ENCODE data around the gene OR52B6. TPM values are rescaled to one million over a fixed set of nuclear protein-coding genes. Genes with fewer than 3 reads are reported as not detected.

OR52B6 gene
- total RNA-seq, 1 donor from 2014 or later: not detected

GRCh38 chr11:5603326-5603725 lies 22.6 kb downstream of the OR52B6 start:
- no peaks in the 10 kb centered on the region for H3K9me3 Mint-ChIP-seq
- peaks cover 5% of the 10 kb centered on the region for H3K4me1 Mint-ChIP-seq
- DNase-seq (no peak), ATAC-seq (ENCODE audit: low read depth) (no peak)
- intact Hi-C loops (cut with micrococcal nuclease): loop anchor here (10.0 kb wide), 1 partner anchor 751 kb away; no protein-coding TSS in a partner anchor
- no peak overlapping the region for H3K27ac Mint-ChIP-seq
- CTCF ChIA-PET: no interaction called here
- TF ChIP-seq CTCF (IDR thresholded peaks at IDR 0.05): no peak
- POLR2A ChIA-PET: no interaction called here
- no peak overlapping the region for H3K4me3 Mint-ChIP-seq
- no peaks in the 10 kb centered on the region for H3K36me3 Mint-ChIP-seq (ENCODE audit: low read depth)
- H3K27me3 Mint-ChIP-seq: no peaks in the 10 kb centered on the region

- no peak overlapping the region for H3K4me3 Mint-ChIP-seq
- no peak for DNase-seq
- POLR2A ChIA-PET: no interaction called here
Measured at GRCh38 chr11:5604896-5605295, 24.2 kb downstream of the OR52B6 start.

GRCh38 chr11:5605849-5606248 lies 25.2 kb downstream of the OR52B6 start:
- intact Hi-C loops (cut with micrococcal nuclease): loop anchor here (10.0 kb wide), 1 partner anchor 749 kb away; no protein-coding TSS in a partner anchor

More at GRCh38 chr11:5604896-5605295, 24.2 kb downstream of the OR52B6 start:
- intact Hi-C loops (cut with micrococcal nuclease): loop anchor here (10.0 kb wide), 1 partner anchor 750 kb away; no protein-coding TSS in a partner anchor
- no peak for ATAC-seq (ENCODE audit: low read depth)
- CTCF ChIA-PET: no interaction called here
- Mint-ChIP-seq H3K27ac (no peak overlapping the region), H3K9me3 (no peaks in the 10 kb centered on the region), H3K36me3 (ENCODE audit: low read depth) (no peaks in the 10 kb centered on the region), H3K27me3 (no peaks in the 10 kb centered on the region), H3K4me1 (peaks cover 3% of the 10 kb centered on the region)
- no peak for TF ChIP-seq CTCF (IDR thresholded peaks at IDR 0.05)

DNA sequence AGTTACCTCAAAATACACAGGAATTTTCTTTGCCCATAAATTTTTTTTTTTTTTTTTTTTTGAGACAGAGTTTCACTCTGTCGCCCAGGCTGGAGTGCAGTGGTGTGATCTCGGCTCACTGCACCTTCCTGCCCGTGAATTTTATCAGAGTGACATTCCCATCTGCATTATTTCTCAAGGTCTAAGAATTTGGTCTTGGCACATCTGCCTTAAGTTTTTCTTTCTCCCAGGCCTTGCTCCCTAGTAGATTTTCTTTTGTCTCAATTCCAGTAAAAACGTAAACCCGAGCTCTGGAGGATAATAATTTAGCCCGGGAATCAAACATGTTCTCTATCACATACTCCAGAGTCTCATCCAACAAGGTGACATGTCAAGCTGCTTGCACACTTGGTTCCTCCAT lies 28.1 kb downstream of the OR52B6 start:
- H3K27ac Mint-ChIP-seq: no peak overlapping the region
- no peaks in the 10 kb centered on the region for H3K27me3 Mint-ChIP-seq
- no peaks in the 10 kb centered on the region for H3K36me3 Mint-ChIP-seq (ENCODE audit: low read depth)
- H3K9me3 Mint-ChIP-seq: no peaks in the 10 kb centered on the region
- TF ChIP-seq CTCF (IDR thresholded peaks at IDR 0.05): no peak
- no peaks in the 10 kb centered on the region for H3K4me1 Mint-ChIP-seq
- intact Hi-C loops (cut with micrococcal nuclease): loop anchor here (10.0 kb wide), 1 partner anchor 746 kb away; no protein-coding TSS in a partner anchor
- DNase-seq: no peak
- ChIA-PET POLR2A (no interaction called here), CTCF (no interaction called here)
- ATAC-seq (ENCODE audit: low read depth): no peak
- H3K4me3 Mint-ChIP-seq: no peak overlapping the region

More at GRCh38 chr11:5605849-5606248, 25.2 kb downstream of the OR52B6 start:
- H3K9me3 Mint-ChIP-seq: no peaks in the 10 kb centered on the region
- DNase-seq (no peak), ATAC-seq (ENCODE audit: low read depth) (no peak)
- no peak overlapping the region for H3K27ac Mint-ChIP-seq
- no peak overlapping the region for H3K4me3 Mint-ChIP-seq
- H3K27me3 Mint-ChIP-seq: no peaks in the 10 kb centered on the region
- no peak for TF ChIP-seq CTCF (IDR thresholded peaks at IDR 0.05)
- POLR2A ChIA-PET: no interaction called here
- CTCF ChIA-PET: interaction anchor here (0.8 kb wide), 1 partner anchor 9 kb away, joined by 3 read pairs; no protein-coding TSS in a partner anchor
- no peaks in the 10 kb centered on the region for H3K36me3 Mint-ChIP-seq (ENCODE audit: low read depth)
- no peaks in the 10 kb centered on the region for H3K4me1 Mint-ChIP-seq

- Mint-ChIP-seq H3K36me3 (ENCODE audit: low read depth) (no peaks in the 10 kb centered on the region), H3K4me1 (no peaks in the 10 kb centered on the region), H3K27ac (no peak overlapping the region), H3K4me3 (no peak overlapping the region), H3K9me3 (no peaks in the 10 kb centered on the region), H3K27me3 (no peaks in the 10 kb centered on the region)
- POLR2A ChIA-PET: interaction anchor here (1.1 kb wide), 1 partner anchor 14 kb away, joined by 3 read pairs; the partner anchor contains the start of gene TRIM34
- no peak for TF ChIP-seq CTCF (IDR thresholded peaks at IDR 0.05)
- CTCF ChIA-PET: no interaction called here
- intact Hi-C loops (cut with micrococcal nuclease): no loop called here
- DNase-seq (no peak), ATAC-seq (ENCODE audit: low read depth) (no peak)
Measured at GRCh38 chr11:5610446-5610845, 29.8 kb downstream of the OR52B6 start.

Data from activated B cell treated with CpG ODN at 0.5 μM for 24 hours (primary cell).